ENCODE measurements around the gene PACSIN2. TPM values are rescaled to one million over a fixed set of nuclear protein-coding genes. Genes with fewer than 3 reads are reported as not detected.

The PACSIN2 gene
- total RNA-seq, 2 experiments from 2014 or later, result 33.5 to 35.1 TPM

DNA sequence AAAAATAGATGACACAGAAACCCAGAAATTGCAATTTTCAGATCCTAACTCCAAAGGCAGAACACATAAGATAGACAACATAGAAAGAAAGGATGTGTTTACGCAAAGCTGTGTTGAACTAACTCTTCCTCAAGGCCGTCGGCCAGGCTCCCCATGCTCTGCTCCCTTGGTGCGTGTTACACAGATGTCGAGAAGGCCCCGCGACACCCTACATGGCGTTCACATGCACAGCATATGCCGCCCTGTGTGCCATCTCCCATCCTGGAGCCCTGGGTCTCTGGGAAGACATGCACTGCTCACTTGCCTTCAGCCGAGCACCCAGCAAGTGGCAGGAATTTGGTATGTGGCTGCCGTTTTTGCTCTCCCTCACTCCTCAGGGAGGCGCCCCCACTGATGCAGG is 110.9 kb downstream of the PACSIN2 start:
- Mint-ChIP-seq H3K27me3 (no peaks in the 10 kb centered on the region), H3K9me3 (no peaks in the 10 kb centered on the region), H3K4me3 (no peak overlapping the region), H3K36me3 (ENCODE audit: low read depth) (no peaks in the 10 kb centered on the region), H3K4me1 (no peaks in the 10 kb centered on the region), H3K27ac (no peak overlapping the region)
- CTCF ChIA-PET, result interaction anchor here (0.5 to 2.9 kb wide), 2 partner anchors 9 to 1478 kb away, joined by 6 to 14 read pairs; no protein-coding TSS in a partner anchor
- POLR2A ChIA-PET, result no interaction called here
- DNase-seq, result no peak

DNA sequence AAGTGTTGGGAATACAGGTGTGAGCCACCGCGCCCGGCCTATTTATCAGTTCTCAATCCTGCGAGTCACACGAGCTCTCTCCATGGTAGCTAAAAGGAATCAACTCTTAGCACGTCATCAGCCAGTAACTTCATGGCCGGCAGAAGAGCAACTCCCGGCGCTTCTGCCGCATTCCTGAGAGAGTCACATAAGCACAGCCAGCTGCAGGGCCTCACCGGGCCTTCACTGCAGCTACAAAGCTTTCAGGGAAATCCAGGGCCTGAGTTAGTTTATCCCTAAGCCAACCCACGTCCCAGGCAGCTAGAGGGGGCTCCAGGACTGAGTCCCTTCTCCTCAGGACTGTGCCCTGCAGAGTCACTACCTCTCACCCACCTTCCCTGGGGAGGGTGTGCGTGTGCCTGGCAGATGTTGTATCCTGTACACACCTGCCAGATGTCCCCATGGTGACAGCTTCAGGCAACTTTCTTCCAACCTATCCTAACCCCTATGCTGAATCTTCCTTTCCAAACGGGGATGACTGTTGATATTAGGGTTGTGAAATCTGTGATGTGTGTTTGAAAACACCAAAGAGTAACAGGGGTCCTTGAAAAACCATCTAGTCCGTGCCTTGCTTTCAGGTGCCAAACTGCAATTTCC is 112.0 kb downstream of the PACSIN2 start:
- H3K36me3 Mint-ChIP-seq (ENCODE audit: low read depth), result no peaks in the 10 kb centered on the region
- no peak for DNase-seq
- no peaks in the 10 kb centered on the region for H3K4me1 Mint-ChIP-seq
- ChIA-PET POLR2A (no interaction called here), CTCF (interaction anchor here (1.3 to 2.9 kb wide), 3 partner anchors 8 to 187 kb away, joined by 3 to 14 read pairs (median 3); no protein-coding TSS in a partner anchor)
- H3K27me3 Mint-ChIP-seq, result no peaks in the 10 kb centered on the region
- H3K9me3 Mint-ChIP-seq, result no peaks in the 10 kb centered on the region
- H3K4me3 Mint-ChIP-seq, result no peak overlapping the region
- H3K27ac Mint-ChIP-seq, result no peak overlapping the region

DNA sequence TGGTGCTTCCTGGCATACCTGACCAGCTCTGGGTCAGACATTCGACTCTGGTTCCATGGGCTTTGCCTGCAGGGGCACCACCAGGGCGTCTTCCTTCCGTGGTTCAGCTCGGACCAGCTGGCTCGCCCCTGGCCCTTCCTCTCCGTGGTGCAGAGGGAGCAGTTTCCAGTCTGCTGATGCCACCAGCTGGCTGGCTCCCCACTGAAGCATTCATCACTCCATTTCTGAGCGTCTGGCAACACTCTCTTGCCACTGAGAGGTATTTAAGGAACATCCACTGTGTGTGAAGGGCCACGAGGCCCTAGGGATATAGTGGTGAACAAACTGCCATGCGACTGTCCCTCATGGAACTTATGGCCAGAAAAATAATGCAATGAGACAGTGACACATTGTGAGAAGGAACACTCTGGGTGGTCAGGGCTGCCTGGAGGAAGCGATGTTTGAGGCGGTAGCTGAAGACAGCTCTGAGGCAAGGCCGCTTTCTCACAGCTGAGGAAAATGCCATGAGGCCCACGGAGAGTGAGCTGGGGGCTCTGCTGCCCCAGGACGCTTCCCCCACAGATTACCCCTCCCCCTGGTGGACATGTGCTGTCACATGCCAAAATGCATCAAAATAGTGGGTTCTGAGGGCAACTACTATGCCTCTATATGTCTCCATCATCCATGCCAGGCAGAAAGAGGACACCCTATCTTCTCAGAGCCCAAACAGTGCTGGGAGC is 113.0 kb downstream of the PACSIN2 start:
- peaks cover 5% of the 10 kb centered on the region for H3K4me1 Mint-ChIP-seq
- H3K27ac Mint-ChIP-seq, result no peak overlapping the region
- H3K4me3 Mint-ChIP-seq, result no peak overlapping the region
- POLR2A ChIA-PET, result no interaction called here
- CTCF ChIA-PET, result interaction anchor here (1.2 to 2.9 kb wide), 7 partner anchors 7 to 281 kb away, joined by 3 to 14 read pairs (median 3); no protein-coding TSS in a partner anchor
- H3K36me3 Mint-ChIP-seq (ENCODE audit: low read depth), result no peaks in the 10 kb centered on the region
- H3K9me3 Mint-ChIP-seq, result no peaks in the 10 kb centered on the region
- H3K27me3 Mint-ChIP-seq, result no peaks in the 10 kb centered on the region
- DNase-seq, result no peak

DNA sequence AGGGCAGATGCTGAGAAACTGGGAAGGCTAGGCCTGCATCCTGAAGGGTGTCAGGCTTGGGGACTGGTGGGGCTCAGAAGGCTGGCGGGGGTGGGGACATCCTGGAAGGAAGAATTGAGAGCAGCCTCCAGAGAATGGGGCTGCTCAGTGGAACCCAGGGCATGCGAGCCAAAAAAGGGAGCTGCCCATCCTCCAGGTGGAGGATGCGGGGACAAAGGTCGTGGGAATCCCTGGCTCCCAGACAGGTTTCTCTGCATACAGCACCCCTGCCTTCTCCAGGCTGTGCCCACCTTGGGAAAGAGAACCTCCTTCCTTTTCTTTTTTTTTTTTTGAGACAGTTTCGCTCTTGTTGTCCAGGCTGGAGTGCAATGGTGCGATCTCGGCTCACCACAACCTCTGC is 117.0 kb downstream of the PACSIN2 start:
- CTCF ChIA-PET, result no interaction called here
- Mint-ChIP-seq H3K36me3 (ENCODE audit: low read depth) (no peaks in the 10 kb centered on the region), H3K27ac (no peak overlapping the region), H3K27me3 (no peaks in the 10 kb centered on the region), H3K9me3 (no peaks in the 10 kb centered on the region), H3K4me3 (no peak overlapping the region), H3K4me1 (peaks cover 43% of the 10 kb centered on the region)
- POLR2A ChIA-PET, result no interaction called here
- no peak for DNase-seq

DNA sequence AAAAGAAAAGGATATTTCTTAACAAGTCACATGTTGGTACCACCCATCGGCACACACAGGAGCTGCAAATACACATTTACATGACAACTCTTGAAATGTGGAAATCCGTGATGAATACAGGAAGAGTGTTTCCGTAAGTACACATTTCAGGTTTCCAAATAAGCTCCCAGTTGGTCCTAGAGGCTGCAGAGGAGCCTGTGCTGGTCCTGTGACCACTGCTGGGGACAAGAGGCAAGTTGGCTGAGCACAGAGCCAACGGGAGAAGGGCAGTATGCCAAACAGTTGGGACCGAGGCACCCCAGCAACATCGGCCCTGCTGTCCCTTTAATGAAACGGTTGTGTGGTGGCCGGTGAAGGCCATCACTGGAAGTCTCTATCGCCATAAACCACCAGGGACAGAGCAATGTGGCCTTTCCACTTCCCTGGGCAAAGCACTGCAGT is 119.4 kb downstream of the PACSIN2 start:
- no peak for DNase-seq
- H3K27ac Mint-ChIP-seq, result peak overlapping the region; percentile 90
- ChIA-PET CTCF (interaction anchor here (1.0 to 2.6 kb wide), 8 partner anchors 8 to 165 kb away, joined by 3 to 14 read pairs (median 4); no protein-coding TSS in a partner anchor), POLR2A (interaction anchor here (1.1 to 2.5 kb wide), 5 partner anchors 11 to 246 kb away, joined by 3 to 8 read pairs (median 3); partner anchors contain the start of genes ARFGAP3 and CYB5R3)
- H3K4me1 Mint-ChIP-seq, result peaks cover 59% of the 10 kb centered on the region
- H3K4me3 Mint-ChIP-seq, result no peak overlapping the region
- no peaks in the 10 kb centered on the region for H3K9me3 Mint-ChIP-seq
- no peaks in the 10 kb centered on the region for H3K27me3 Mint-ChIP-seq
- peaks cover 6% of the 10 kb centered on the region for H3K36me3 Mint-ChIP-seq (ENCODE audit: low read depth)

DNA sequence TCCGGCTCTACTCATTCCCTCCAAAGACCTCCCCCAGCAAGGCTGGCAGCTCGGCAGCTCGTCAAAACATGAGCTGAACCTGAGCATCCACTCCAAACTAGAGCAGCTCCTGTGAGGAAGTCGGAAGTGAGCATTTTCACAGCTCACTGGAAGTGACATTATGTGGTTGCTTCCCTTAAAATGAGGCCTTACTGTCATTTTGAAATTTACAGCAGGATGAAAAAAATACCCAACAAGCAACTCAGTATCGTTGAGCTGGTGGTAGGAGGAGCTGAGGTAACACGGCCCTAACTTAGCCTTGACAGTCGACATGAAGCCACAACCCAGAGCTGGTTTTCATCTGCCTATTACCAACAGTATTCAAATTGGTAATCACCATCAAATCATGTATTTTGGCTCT is 119.9 kb downstream of the PACSIN2 start:
- Mint-ChIP-seq H3K27ac (peak overlapping the region; percentile 90), H3K9me3 (no peaks in the 10 kb centered on the region), H3K27me3 (no peaks in the 10 kb centered on the region), H3K4me1 (peaks cover 59% of the 10 kb centered on the region), H3K4me3 (no peak overlapping the region), H3K36me3 (ENCODE audit: low read depth) (peaks cover 6% of the 10 kb centered on the region)
- ChIA-PET POLR2A (interaction anchor here (1.1 to 2.5 kb wide), 5 partner anchors 10 to 246 kb away, joined by 3 to 8 read pairs (median 3); partner anchors contain the start of genes ARFGAP3 and CYB5R3), CTCF (interaction anchor here (0.9 to 2.6 kb wide), 9 partner anchors 9 to 166 kb away, joined by 3 to 14 read pairs (median 4); no protein-coding TSS in a partner anchor)
- peak; percentile 43 for DNase-seq

DNA sequence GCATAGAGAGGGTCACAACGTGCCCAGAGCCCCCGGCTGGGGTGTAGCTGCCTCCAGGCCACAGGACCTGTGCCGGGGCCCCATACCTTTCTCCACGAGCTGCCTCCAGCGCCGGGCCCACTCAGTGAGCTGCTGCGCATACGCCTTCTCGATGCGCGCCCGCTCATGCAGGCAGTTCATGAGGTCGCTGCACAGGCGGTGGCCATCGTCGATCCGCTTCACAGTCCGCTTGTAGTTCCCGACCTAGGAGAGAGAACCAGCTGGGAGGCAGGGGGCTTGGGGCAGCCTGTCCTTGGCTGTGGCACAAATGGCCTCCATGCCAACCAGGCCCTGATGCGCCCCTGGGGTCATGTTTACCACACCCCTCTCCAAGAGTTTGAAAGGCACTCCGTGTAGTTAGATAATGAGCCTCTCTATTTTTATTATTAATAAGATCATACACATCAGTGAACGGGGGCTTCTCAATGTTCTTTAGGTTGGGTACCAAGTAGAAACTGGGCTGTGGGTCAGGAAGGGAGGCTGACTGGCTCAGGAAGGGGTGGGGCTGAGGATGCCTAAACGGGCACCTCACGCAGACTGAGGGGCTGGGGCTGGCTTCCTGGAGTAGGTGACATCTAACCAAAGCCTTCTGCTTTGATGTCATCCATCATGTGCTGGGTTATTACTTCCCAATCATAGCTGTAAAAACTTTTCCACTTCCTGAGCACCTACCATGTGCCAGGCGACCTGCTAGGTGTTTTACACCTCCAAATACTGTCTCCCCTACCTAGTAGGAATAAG is 121.4 kb downstream of the PACSIN2 start:
- Mint-ChIP-seq H3K4me3 (no peak overlapping the region), H3K9me3 (no peaks in the 10 kb centered on the region), H3K27me3 (no peaks in the 10 kb centered on the region), H3K4me1 (peaks cover 74% of the 10 kb centered on the region), H3K36me3 (ENCODE audit: low read depth) (peaks cover 17% of the 10 kb centered on the region), H3K27ac (peak overlapping the region; percentile 90)
- POLR2A ChIA-PET, result interaction anchor here (0.7 to 2.5 kb wide), 3 partner anchors 11 to 72 kb away, joined by 3 to 8 read pairs (median 4); partner anchors contain the start of gene ARFGAP3
- DNase-seq, result peak; percentile 57
- CTCF ChIA-PET, result interaction anchor here (0.8 to 2.6 kb wide), 2 partner anchors 8 to 10 kb away, joined by 3 to 14 read pairs; no protein-coding TSS in a partner anchor

DNA sequence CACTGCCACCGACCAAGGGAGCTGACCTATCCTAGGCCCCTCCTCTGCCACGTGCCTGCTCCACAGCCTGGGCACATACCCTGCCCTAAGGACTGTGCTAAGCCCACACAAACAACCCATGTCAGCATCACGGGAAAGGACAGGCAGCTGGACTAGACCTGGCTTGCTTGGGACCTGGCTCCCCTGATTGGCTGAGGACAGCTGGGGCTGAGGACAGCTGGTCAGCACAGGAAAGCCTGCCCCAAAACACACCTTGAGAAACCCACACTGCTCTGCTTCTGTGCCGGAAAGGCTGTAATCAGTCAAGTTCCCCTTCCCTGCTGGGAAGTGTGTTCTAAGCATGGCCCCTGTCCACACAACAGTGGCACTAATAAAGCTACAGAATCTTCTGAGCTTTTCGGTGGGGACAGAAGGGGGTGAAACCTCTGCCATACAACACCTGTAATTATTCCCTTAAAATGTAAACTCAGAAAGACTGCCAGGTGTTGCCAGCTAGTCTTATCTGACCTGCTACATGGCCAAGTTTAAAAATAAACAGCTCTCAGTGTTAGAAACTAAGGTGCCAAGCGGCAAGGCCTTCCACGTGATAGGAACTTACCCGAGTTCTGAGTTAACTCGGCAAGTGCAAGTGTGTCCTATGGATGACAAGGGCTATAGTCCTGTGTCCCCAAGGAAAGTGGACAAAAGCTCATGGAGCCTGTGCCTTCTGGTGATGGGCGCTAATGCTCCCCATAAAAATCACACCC is 122.2 kb downstream of the PACSIN2 start:
- no peak overlapping the region for H3K27ac Mint-ChIP-seq
- DNase-seq, result no peak
- ChIA-PET POLR2A (no interaction called here), CTCF (interaction anchor here (0.8 kb wide), 1 partner anchor 9 kb away, joined by 3 read pairs; no protein-coding TSS in a partner anchor)
- no peaks in the 10 kb centered on the region for H3K27me3 Mint-ChIP-seq
- H3K36me3 Mint-ChIP-seq (ENCODE audit: low read depth), result peaks cover 23% of the 10 kb centered on the region
- H3K9me3 Mint-ChIP-seq, result no peaks in the 10 kb centered on the region
- H3K4me1 Mint-ChIP-seq, result peaks cover 82% of the 10 kb centered on the region
- no peak overlapping the region for H3K4me3 Mint-ChIP-seq

DNA sequence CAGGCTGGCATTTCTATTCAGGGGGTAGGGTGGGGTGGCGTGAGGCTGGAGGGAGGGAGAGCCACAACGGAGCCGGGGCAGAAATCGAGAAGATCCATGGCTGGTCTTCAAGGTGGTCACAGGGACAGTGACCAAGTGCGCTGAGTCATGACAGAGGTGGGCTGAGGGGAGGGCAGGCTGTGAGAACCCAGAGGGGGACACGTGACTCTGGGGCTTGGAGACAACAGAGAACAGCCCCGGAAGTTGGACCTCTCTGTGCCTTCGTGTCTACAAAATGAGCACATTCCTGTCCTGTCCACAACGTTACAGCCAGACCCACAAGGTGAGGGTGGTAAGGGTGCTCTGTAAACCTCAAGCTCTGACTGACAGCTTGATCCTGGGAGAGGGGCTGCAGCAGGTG is 122.8 kb downstream of the PACSIN2 start:
- H3K36me3 Mint-ChIP-seq (ENCODE audit: low read depth), result peaks cover 25% of the 10 kb centered on the region
- H3K27ac Mint-ChIP-seq, result no peak overlapping the region
- ChIA-PET POLR2A (no interaction called here), CTCF (no interaction called here)
- H3K9me3 Mint-ChIP-seq, result no peaks in the 10 kb centered on the region
- no peaks in the 10 kb centered on the region for H3K27me3 Mint-ChIP-seq
- no peak for DNase-seq
- H3K4me3 Mint-ChIP-seq, result no peak overlapping the region
- peaks cover 83% of the 10 kb centered on the region for H3K4me1 Mint-ChIP-seq

DNA sequence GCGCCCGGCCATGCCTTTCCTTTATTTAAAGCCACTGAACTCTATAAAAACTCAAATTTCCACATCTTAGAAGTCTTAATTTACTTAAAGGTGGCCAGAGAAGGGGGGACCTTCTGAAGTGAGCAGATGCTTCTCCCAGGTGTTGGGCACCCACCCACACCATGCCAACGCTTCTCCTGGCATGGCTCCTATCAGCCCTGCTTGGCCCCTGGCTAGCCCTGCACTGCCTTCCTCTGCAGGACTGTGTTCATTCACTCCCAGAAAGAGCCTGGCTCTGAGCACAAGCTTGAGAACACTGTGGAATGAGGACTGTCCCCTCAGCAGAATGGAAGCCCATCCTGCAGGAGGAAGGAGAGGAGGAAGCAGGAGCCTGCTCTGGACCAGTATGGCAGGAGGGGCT is 123.3 kb downstream of the PACSIN2 start:
- H3K36me3 Mint-ChIP-seq (ENCODE audit: low read depth), result peaks cover 25% of the 10 kb centered on the region
- no peak overlapping the region for H3K27ac Mint-ChIP-seq
- DNase-seq, result no peak
- ChIA-PET POLR2A (no interaction called here), CTCF (no interaction called here)
- no peak overlapping the region for H3K4me3 Mint-ChIP-seq
- H3K4me1 Mint-ChIP-seq, result peaks cover 82% of the 10 kb centered on the region
- no peaks in the 10 kb centered on the region for H3K9me3 Mint-ChIP-seq
- no peaks in the 10 kb centered on the region for H3K27me3 Mint-ChIP-seq

DNA sequence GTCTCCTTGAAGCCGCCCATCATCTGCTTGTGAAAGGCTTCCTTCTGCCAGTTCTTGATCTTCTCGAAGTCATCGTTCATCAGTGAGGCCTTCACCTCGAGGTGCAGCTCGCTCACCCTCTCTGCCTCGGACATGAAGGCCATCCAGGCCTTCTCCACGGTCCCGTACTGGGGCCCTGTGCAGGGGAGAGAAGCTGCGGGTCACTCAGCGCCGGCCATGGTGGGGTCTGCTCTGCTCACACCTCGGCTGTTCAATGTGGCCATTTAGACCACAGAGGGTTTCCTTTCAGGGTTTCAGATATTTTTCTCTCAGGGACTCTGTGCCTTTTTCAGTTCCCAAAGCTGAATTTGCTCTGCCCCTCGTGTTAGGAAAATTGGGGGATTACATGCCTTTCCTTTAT is 123.9 kb downstream of the PACSIN2 start:
- CTCF ChIA-PET, result no interaction called here
- H3K9me3 Mint-ChIP-seq, result no peaks in the 10 kb centered on the region
- POLR2A ChIA-PET, result interaction anchor here (1.2 kb wide), 1 partner anchor 124 kb away, joined by 3 read pairs; the partner anchor contains the start of gene PACSIN2
- no peak overlapping the region for H3K4me3 Mint-ChIP-seq
- peaks cover 25% of the 10 kb centered on the region for H3K36me3 Mint-ChIP-seq (ENCODE audit: low read depth)
- DNase-seq, result no peak
- no peaks in the 10 kb centered on the region for H3K27me3 Mint-ChIP-seq
- peaks cover 75% of the 10 kb centered on the region for H3K4me1 Mint-ChIP-seq
- peak overlapping the region; percentile 11 for H3K27ac Mint-ChIP-seq

DNA sequence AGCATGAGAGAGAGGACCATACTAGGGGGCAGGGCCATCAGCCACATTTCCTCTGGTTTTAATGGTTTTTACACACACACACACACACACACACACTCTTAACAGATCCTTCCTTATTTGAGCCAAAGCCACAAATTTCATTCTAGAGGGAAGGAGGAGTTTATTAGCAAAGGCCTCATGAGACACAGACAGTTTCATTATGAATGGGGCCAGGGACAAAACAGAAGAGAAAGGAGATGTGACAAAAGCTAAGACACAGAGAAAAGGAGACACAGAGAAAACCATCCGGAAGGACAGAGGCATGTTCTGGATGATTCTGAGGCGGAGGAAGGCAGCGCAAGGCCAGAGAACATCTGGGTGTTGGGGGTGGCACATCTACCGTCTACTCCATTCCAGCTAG is 125.6 kb downstream of the PACSIN2 start:
- H3K36me3 Mint-ChIP-seq (ENCODE audit: low read depth), result peaks cover 25% of the 10 kb centered on the region
- H3K4me3 Mint-ChIP-seq, result peak overlapping the region; percentile 49
- no peaks in the 10 kb centered on the region for H3K27me3 Mint-ChIP-seq
- peak overlapping the region; percentile 72 for H3K27ac Mint-ChIP-seq
- no peaks in the 10 kb centered on the region for H3K9me3 Mint-ChIP-seq
- peaks cover 58% of the 10 kb centered on the region for H3K4me1 Mint-ChIP-seq
- CTCF ChIA-PET, result interaction anchor here (1.8 kb wide), 1 partner anchor 22 kb away, joined by 8 read pairs; no protein-coding TSS in a partner anchor
- POLR2A ChIA-PET, result interaction anchor here (0.7 to 0.9 kb wide), 3 partner anchors 32 to 274 kb away, joined by 3 read pairs; no protein-coding TSS in a partner anchor
- peak; percentile 20 for DNase-seq

All from activated CD4-positive, alpha-beta memory T cell treated with anti-CD3 and anti-CD28 coated beads, Interleukin-2, amount 10 ng/mL, durations not matched to agents 7 days and 5 days (primary cell).